PFSK-1 (cell line): ENCODE data around the gene SLC25A41.

Experiments
- POLR2AphosphoS5 ChIP-seq: IDR thresholded peaks from 2 replicates; pipeline ENCODE4 v1.6.1; 2012; ENCODE audit warnings: low read depth, mild to moderate bottlenecking, control low read depth, low read length, moderate library complexity
- REST ChIP-seq, 2 experiments: IDR thresholded peaks; 2 replicates each; pipeline versions ENCODE4 v1.6.1 to v1.8.0; 2011 to 2012; ENCODE audit warnings: low read depth in 2 of 2, low read length in 2 of 2, control low read depth in 1 of 2, inconsistent platforms in 1 of 2, mild to moderate bottlenecking in 1 of 2, moderate library complexity in 1 of 2; ENCODE audit not compliant: insufficient read depth in 1 of 2
- TAF1 ChIP-seq: IDR thresholded peaks from 2 replicates; pipeline ENCODE4 v1.6.1; 2012; ENCODE audit warnings: low read length, control low read depth, borderline replicate concordance; ENCODE audit not compliant: insufficient read depth

GRCh38 chr19:6414793-6415590 lies 18.6 kb downstream of the SLC25A41 start:
- TF ChIP-seq POLR2AphosphoS5 (no peak), REST (IDR thresholded peaks at IDR 0.05; ENCODE audit: insufficient read depth in 1 of 2, low read depth in 2 of 2, low read length in 2 of 2) (no peak), TAF1 (no peak)
